ENCODE measurements around the gene POR.
"Not testable (repeated sequence)": the region's sequence is repeated elsewhere in the genome, so short reads cannot be mapped to it uniquely, and the experiment has no call there.

- TF ChIP-seq PATZ1 (CRISPR knock-in tag; IDR thresholded peaks at IDR 0.05; ENCODE audit: borderline replicate concordance); TCF4 (CRISPR knock-in tag; IDR thresholded peaks at IDR 0.05; ENCODE audit: borderline replicate concordance); CSRNP3 (CRISPR knock-in tag; IDR thresholded peaks at IDR 0.05): not testable (repeated sequence)
These were observed 3.8 kb upstream of the POR start for GRCh38 chr7:75911186-75911585.
